HepG2 (cell line): ENCODE results near the gene COX6A2. TPM values are rescaled to one million over a fixed set of nuclear protein-coding genes. Genes with fewer than 3 reads are reported as not detected.
A peak's percentile ranks its signal among the peaks of the same experiment; 100 is the strongest.

ENCODE experiments used
- AHR ChIP-seq: IDR thresholded peaks from 2 replicates; pipeline ENCODE4 v1.6.1; 2018; ENCODE audit warnings: missing genetic modification reagents, missing compliant biosample characterization
- HNRNPL ChIP-seq: fragments of 200-400 bp; formaldehyde crosslinking; IDR thresholded peaks from 2 replicates; pipeline ENCODE4 v1.6.1; 2017; ENCODE audit warnings: mild to moderate bottlenecking, low read depth, low read length
- KLF12 ChIP-seq: sonication (generic); formaldehyde crosslinking; IDR thresholded peaks from 2 replicates; pipeline ENCODE4 v1.4.0; 2020; ENCODE audit warnings: missing genetic modification reagents, borderline replicate concordance
- NCOA1 ChIP-seq: sonication (generic); formaldehyde crosslinking; IDR thresholded peaks from 2 replicates; pipeline ENCODE4 v1.9.0; 2021; ENCODE audit warnings: missing genetic modification reagents
- NCOA5 ChIP-seq: sonication (generic); formaldehyde crosslinking; IDR thresholded peaks from 2 replicates; pipeline ENCODE4 v1.4.0; 2020; ENCODE audit warnings: missing genetic modification reagents
- POLR2G ChIP-seq: fragments of 200-400 bp; formaldehyde crosslinking; IDR thresholded peaks from 2 replicates; pipeline ENCODE4 v1.6.1; 2018; ENCODE audit warnings: mild to moderate bottlenecking, low read depth, low read length, moderate library complexity
- SKI ChIP-seq: fragments of 450-650 bp; IDR thresholded peaks from one replicate; pipeline ENCODE4 v1.6.1; 2018; ENCODE audit warnings: mild to moderate bottlenecking; ENCODE audit not compliant: partially characterized antibody
- TGIF2 ChIP-seq: IDR thresholded peaks from 2 replicates; pipeline ENCODE4 v1.6.1; 2016; ENCODE audit warnings: control low read depth, missing compliant biosample characterization
- U2AF1 ChIP-seq: fragments of 200-400 bp; formaldehyde crosslinking; optimal IDR thresholded peaks from 2 replicates; pipeline ENCODE3; 2017; ENCODE audit warnings: mild to moderate bottlenecking, low read depth, low read length
- ZNF225 ChIP-seq: sonication (generic); formaldehyde crosslinking; IDR thresholded peaks from 2 replicates; pipeline ENCODE4 v1.4.0; 2020; ENCODE audit warnings: mild to moderate bottlenecking, missing genetic modification reagents
- ZNF253 ChIP-seq: sonication (generic); formaldehyde crosslinking; IDR thresholded peaks from 2 replicates; pipeline ENCODE4 v1.8.0; 2022; ENCODE audit warnings: mild to moderate bottlenecking, missing genetic modification reagents, borderline replicate concordance
- ZNF33A ChIP-seq: sonication (generic); formaldehyde crosslinking; IDR thresholded peaks from 2 replicates; pipeline ENCODE4 v1.5.1; 2020; ENCODE audit warnings: missing genetic modification reagents, mild to moderate bottlenecking, moderate library complexity, borderline replicate concordance
- ZNF572 ChIP-seq: sonication (generic); formaldehyde crosslinking; IDR thresholded peaks from 2 replicates; pipeline ENCODE4 v1.5.1; 2020; ENCODE audit warnings: mild to moderate bottlenecking, missing genetic modification reagents
- ZNF660 ChIP-seq: sonication (generic); formaldehyde crosslinking; IDR thresholded peaks from 2 replicates; pipeline ENCODE4 v1.5.1; 2020; ENCODE audit warnings: mild to moderate bottlenecking, low read depth, missing genetic modification reagents, borderline replicate concordance
- polyA plus RNA-seq, 8 experiments: library from polyadenylated mRNA; depleted of rRNA in 3 of 8; stranded (reverse) in 7 of 8; unstranded in 1 of 8; fragments of >200 nt; fragmentation: Illumina TruSeq in 4 of 8; extraction: Trizol in 4 of 8; gene quantifications; 2 replicates each; pipeline versions ENCODE4 v1.2.1 to v1.2.3, GENCODE V29; 2011 to 2016; ENCODE audit warnings: low read depth in 4 of 8, missing spikeins in 1 of 8, mixed read lengths in 1 of 8; ENCODE audit not compliant: insufficient read depth in 1 of 8
- total RNA-seq, 5 experiments: library from RNA; depleted of rRNA; stranded (reverse); fragments of >200 nt; fragmentation: Illumina TruSeq; extraction: Trizol; gene quantifications; 2 replicates each; pipeline ENCODE4 v1.2.3, GENCODE V29; 2016; ENCODE audit warnings: low read depth in 1 of 5
- TF ChIP-seq, protein P1 (sequence below): sonication (generic); formaldehyde crosslinking; IDR thresholded peaks from 2 replicates; pipeline ENCODE4 v1.5.0; 2020; ENCODE audit warnings: missing genetic modification reagents
- TF ChIP-seq, protein P2 (sequence below): sonication (generic); formaldehyde crosslinking; IDR thresholded peaks from 2 replicates; pipeline ENCODE4 v1.4.0; 2020; ENCODE audit warnings: mild to moderate bottlenecking, missing genetic modification reagents
- TF ChIP-seq, protein P3 (sequence below): IDR thresholded peaks from 2 replicates; pipeline ENCODE4 v1.6.1; 2016; ENCODE audit warnings: low read depth, missing genetic modification reagents, missing compliant biosample characterization
- TF ChIP-seq, protein P4 (sequence below): sonication (generic); formaldehyde crosslinking; IDR thresholded peaks from 2 replicates; pipeline ENCODE4 v1.4.0; 2020; ENCODE audit warnings: missing genetic modification reagents

The COX6A2 gene
- total and polyA plus RNA-seq, 2 of the 13 experiments (the other 11 are each of a cell fraction or from before 2014, with no cell fraction given), result not detected

DNA sequence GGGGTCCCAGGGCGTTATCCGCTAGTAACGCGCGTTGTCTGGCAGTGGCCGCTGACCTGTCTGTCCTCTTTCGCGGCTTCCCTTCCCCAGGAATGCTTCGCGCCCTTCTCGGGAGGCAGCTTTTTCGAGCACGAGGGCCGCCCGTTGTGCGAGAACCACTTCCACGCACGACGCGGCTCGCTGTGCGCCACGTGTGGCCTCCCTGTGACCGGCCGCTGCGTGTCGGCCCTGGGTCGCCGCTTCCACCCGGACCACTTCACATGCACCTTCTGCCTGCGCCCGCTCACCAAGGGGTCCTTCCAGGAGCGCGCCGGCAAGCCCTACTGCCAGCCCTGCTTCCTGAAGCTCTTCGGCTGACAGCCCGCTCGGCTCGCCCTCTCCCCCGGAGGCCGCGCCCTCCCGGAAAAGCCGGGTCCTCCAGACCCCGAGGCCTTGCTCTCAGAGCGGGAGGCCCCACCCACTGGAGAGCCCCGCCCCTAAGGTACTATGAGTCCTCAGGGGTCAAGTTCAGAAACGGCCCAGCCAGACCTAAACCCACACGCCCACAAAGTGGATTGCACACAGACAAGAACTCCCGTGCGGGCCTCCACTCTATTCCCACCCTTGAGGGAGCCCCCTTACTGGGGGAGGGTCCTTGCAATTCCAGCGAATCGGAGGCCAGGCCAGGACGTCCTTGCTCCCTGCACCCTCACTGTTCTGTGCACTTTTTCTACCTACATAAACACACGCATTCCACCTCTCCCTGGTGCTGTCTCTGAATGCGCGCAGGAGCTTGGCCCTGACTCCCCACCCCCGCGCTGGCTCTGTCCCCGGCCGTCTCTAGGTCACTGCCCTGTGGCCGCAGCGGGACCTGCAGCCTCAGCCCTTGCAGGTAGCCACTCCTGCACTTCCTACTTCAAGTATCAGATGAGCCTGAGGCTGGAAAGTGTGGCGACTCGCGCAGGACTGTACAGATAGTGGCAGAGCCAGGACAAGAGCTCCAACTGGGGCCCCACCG is 49.4 kb upstream of the COX6A2 start (continued):
- TF ChIP-seq ZNF572 (no peak), ZNF253 (no peak), U2AF1 (peak; percentile 95), SKI (peak; percentile 99), AHR (CRISPR knock-in tag) (peak; percentile 24; the same call in 1 of the 2 replicates), KLF12 (CRISPR knock-in tag) (peak; percentile 61; the same call in 1 of the 2 replicates), NCOA5 (no peak; the same call in 1 of the 2 replicates), ZNF225 (CRISPR knock-in tag) (peak; percentile 96), ZNF33A (CRISPR knock-in tag) (no peak), POLR2G (peak; percentile 24), NCOA1 (no peak; the same call in 1 of the 2 replicates), ZNF660 (CRISPR knock-in tag) (peak; percentile 28; the same call in 1 of the 2 replicates), HNRNPL (0 out of 2 replicates have a peak, but pooled peaks have one; percentile 32), TGIF2 (peak; percentile 45; the same call in 1 of the 2 replicates)
- TF ChIP-seq, protein P1, sequence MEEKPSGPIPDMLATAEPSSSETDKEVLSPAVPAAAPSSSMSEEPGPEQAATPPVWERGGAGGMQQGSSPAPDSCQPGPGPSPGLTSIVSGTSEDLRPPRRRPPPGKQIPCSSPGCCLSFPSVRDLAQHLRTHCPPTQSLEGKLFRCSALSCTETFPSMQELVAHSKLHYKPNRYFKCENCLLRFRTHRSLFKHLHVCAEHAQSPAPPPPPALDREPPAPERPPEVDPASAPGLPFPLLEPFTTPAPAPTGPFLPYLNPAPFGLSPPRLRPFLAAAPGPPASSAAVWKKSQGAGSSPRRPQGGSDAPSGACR (CRISPR knock-in tag), result no peak; the same call in 1 of the 2 replicates
- TF ChIP-seq, protein P2, sequence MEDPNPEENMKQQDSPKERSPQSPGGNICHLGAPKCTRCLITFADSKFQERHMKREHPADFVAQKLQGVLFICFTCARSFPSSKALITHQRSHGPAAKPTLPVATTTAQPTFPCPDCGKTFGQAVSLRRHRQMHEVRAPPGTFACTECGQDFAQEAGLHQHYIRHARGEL (CRISPR knock-in tag), result no peak; the same call in 1 of the 2 replicates
- TF ChIP-seq, protein P3, sequence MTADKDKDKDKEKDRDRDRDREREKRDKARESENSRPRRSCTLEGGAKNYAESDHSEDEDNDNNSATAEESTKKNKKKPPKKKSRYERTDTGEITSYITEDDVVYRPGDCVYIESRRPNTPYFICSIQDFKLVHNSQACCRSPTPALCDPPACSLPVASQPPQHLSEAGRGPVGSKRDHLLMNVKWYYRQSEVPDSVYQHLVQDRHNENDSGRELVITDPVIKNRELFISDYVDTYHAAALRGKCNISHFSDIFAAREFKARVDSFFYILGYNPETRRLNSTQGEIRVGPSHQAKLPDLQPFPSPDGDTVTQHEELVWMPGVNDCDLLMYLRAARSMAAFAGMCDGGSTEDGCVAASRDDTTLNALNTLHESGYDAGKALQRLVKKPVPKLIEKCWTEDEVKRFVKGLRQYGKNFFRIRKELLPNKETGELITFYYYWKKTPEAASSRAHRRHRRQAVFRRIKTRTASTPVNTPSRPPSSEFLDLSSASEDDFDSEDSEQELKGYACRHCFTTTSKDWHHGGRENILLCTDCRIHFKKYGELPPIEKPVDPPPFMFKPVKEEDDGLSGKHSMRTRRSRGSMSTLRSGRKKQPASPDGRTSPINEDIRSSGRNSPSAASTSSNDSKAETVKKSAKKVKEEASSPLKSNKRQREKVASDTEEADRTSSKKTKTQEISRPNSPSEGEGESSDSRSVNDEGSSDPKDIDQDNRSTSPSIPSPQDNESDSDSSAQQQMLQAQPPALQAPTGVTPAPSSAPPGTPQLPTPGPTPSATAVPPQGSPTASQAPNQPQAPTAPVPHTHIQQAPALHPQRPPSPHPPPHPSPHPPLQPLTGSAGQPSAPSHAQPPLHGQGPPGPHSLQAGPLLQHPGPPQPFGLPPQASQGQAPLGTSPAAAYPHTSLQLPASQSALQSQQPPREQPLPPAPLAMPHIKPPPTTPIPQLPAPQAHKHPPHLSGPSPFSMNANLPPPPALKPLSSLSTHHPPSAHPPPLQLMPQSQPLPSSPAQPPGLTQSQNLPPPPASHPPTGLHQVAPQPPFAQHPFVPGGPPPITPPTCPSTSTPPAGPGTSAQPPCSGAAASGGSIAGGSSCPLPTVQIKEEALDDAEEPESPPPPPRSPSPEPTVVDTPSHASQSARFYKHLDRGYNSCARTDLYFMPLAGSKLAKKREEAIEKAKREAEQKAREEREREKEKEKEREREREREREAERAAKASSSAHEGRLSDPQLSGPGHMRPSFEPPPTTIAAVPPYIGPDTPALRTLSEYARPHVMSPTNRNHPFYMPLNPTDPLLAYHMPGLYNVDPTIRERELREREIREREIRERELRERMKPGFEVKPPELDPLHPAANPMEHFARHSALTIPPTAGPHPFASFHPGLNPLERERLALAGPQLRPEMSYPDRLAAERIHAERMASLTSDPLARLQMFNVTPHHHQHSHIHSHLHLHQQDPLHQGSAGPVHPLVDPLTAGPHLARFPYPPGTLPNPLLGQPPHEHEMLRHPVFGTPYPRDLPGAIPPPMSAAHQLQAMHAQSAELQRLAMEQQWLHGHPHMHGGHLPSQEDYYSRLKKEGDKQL (CRISPR knock-in tag), result peak; percentile 42; the same call in 1 of the 2 replicates
- TF ChIP-seq, protein P4, sequence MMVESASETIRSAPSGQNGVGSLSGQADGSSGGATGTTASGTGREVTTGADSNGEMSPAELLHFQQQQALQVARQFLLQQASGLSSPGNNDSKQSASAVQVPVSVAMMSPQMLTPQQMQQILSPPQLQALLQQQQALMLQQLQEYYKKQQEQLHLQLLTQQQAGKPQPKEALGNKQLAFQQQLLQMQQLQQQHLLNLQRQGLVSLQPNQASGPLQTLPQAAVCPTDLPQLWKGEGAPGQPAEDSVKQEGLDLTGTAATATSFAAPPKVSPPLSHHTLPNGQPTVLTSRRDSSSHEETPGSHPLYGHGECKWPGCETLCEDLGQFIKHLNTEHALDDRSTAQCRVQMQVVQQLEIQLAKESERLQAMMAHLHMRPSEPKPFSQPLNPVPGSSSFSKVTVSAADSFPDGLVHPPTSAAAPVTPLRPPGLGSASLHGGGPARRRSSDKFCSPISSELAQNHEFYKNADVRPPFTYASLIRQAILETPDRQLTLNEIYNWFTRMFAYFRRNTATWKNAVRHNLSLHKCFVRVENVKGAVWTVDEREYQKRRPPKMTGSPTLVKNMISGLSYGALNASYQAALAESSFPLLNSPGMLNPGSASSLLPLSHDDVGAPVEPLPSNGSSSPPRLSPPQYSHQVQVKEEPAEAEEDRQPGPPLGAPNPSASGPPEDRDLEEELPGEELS (CRISPR knock-in tag), result peak; percentile 73
